Ascending aorta (tissue), 2 donors: ENCODE measurements around the gene PLK5. TPM values are rescaled to one million over a fixed set of nuclear protein-coding genes. Genes with fewer than 3 reads are reported as not detected.

Source experiments
- DNase-seq, 2 donors: peaks; one replicate each; pipeline ENCODE4 v3.0.0-alpha.2; 2019; ENCODE audit warnings: low spot score in 2 of 2
- H3K27ac ChIP-seq, 2 donors: fragments of 200-600 bp; sonication (generic); one replicate each; pipeline ENCODE4 v1.5.1; 2016 to 2017; ENCODE audit warnings: mild to moderate bottlenecking in 1 of 2
- H3K27me3 ChIP-seq: fragments of 200-600 bp; sonication (generic); one replicate; pipeline ENCODE4 v1.5.1; 2017
- H3K36me3 ChIP-seq, 2 donors: fragments of 200-600 bp; sonication (generic); one replicate each; pipeline ENCODE4 v1.5.1; 2016
- H3K4me1 ChIP-seq, 2 donors: fragments of 200-600 bp; sonication (generic); one replicate each; pipeline ENCODE4 v1.5.1; 2016 to 2017; ENCODE audit warnings: mild to moderate bottlenecking in 1 of 2
- H3K4me3 ChIP-seq, 2 donors: fragments of 200-600 bp; sonication (generic); one replicate each; pipeline ENCODE4 v1.5.1; 2016 to 2017; ENCODE audit warnings: mild to moderate bottlenecking in 1 of 2
- H3K9me3 ChIP-seq, 2 donors: fragments of 200-600 bp; sonication (generic); one replicate each; pipeline ENCODE4 v1.5.1; 2016
- intact Hi-C: fragments of 100-400 bp; cut with DNase I; formaldehyde crosslinking; loops from one replicate; pipeline ENCODE4 v1.15.1; 2023
- total RNA-seq: library from RNA; depleted of rRNA; stranded (reverse); fragments of >200 nt; gene quantifications from one replicate; pipeline ENCODE4 v1.1.0, GENCODE V29; 2016
- TF ChIP-seq, protein P1 (sequence below), 3 experiments: fragments of 200-600 bp in 2 of 3; fragments of 450-650 bp in 1 of 3; sonication (generic) in 2 of 3; IDR thresholded peaks; one replicate each; pipeline ENCODE4 v1.5.1; 2016 to 2019; ENCODE audit warnings: antibody characterized with exemption in 3 of 3, mild to moderate bottlenecking in 1 of 3, moderate library complexity in 1 of 3

Gene PLK5
- total RNA-seq, 1 donor from 2014 or later: not detected

DNA sequence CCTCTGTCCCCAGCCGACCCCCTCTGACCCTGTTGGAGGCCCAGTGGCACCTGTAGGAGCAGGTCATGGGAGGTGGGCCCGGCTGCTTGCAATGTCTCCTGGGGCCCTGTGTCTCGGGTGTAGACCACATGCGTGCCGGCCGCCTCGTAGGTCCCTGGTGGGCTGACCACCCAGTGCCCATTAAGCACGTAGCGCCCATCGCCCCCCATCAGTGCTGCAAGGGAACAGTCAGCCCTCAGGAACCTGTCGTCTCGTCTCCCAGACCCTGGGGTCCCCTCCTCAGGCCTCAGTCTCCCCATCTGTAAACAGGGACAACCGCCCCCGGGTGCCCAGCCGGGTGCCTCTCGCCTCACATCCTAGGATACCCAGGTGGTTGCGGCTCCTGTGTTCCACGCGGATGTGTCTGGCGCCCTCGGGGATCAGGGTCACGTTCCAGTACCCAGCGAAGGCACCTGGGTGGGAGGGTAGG is 16.7 kb upstream of the PLK5 start:
- H3K27me3 ChIP-seq: peaks cover 13% of the 10 kb centered on the region
- no peak for DNase-seq
- no peaks in the 10 kb centered on the region for H3K9me3 ChIP-seq
- intact Hi-C loops: loop anchor here (1.0 kb wide), 1 partner anchor 17 kb away; the partner anchor contains the start of gene PCSK4
- TF ChIP-seq, protein P1, sequence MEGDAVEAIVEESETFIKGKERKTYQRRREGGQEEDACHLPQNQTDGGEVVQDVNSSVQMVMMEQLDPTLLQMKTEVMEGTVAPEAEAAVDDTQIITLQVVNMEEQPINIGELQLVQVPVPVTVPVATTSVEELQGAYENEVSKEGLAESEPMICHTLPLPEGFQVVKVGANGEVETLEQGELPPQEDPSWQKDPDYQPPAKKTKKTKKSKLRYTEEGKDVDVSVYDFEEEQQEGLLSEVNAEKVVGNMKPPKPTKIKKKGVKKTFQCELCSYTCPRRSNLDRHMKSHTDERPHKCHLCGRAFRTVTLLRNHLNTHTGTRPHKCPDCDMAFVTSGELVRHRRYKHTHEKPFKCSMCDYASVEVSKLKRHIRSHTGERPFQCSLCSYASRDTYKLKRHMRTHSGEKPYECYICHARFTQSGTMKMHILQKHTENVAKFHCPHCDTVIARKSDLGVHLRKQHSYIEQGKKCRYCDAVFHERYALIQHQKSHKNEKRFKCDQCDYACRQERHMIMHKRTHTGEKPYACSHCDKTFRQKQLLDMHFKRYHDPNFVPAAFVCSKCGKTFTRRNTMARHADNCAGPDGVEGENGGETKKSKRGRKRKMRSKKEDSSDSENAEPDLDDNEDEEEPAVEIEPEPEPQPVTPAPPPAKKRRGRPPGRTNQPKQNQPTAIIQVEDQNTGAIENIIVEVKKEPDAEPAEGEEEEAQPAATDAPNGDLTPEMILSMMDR (IDR thresholded peaks at IDR 0.05): no peak
- peak overlapping the region; percentile 83 to 96 for H3K27ac ChIP-seq
- H3K36me3 ChIP-seq: no peaks in the 10 kb centered on the region
- H3K4me1 ChIP-seq: peaks cover 0 to 13% of the 10 kb centered on the region in 2 donors
- peak overlapping the region in 1 of 2 donors; percentile 66 for H3K4me3 ChIP-seq

DNA sequence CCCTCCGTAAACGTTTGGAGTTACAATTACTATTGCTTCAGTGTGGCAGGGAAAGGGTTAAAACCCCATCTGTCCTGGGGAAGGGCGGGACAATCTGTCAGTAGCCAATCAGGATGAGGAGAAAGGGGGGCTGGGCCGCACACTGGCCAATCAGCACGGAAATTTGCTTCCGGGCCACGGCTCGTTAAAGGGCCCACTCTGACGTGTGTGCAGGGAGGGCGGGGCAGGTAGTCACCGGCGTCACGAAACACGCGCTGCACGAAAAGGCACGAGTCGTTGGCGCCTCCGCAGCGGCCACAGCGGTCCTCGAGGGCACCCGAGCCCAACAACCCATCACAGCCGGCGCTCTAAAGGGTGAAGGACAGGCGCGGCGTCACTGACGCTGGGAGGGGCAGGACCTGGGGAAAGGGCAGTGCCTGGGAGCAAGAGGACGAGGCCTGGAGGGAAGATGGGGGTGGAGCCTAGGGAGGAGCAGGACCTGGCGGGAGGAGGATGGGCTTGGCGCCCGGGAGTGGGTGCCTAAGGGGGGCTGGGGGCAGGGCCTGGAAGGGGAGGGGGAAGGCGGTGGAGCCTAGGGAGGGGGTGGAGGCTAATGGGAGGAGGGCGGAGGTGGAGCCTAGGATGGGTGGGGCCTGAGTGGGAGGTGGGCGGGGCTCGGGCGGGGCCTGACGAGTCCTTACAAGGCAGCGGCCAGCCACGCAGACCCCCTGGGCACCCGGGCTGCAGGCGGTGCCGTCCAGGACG is 15.9 kb upstream of the PLK5 start:
- Histone ChIP-seq H3K4me1 (peaks cover 6 to 15% of the 10 kb centered on the region in 2 donors), H3K36me3 (no peaks in the 10 kb centered on the region), H3K27me3 (peaks cover 12% of the 10 kb centered on the region), H3K9me3 (no peaks in the 10 kb centered on the region), H3K27ac (peak overlapping the region; percentile 83 to 96), H3K4me3 (peak overlapping the region; percentile 14 to 66)
- intact Hi-C loops: loop anchor here (1.0 kb wide), 2 partner anchors 18 to 29 kb away; partner anchors contain the start of genes C19orf25 and PCSK4
- peak; percentile 70 to 95 for DNase-seq
- TF ChIP-seq, protein P1 (IDR thresholded peaks at IDR 0.05): no peak

DNA sequence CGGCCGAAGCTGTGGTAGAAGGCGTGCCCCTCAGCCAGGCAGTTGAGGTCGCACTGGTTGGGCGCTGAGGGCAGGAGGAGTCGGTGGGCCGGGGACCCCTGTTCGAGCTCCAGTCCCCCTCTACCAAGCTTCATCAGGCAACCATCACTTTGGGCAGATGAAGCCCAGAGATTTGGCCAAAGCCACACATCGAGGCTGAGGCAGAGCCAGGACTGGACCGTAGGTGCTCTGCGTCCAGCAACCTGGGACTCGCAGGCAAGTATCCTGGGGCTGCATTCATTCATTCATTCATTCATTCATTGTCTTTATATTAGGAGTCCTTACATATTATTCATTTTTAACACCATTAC is 15.4 kb upstream of the PLK5 start:
- H3K4me1 ChIP-seq: peaks cover 9 to 11% of the 10 kb centered on the region in 2 donors
- DNase-seq: no peak
- H3K36me3 ChIP-seq: no peaks in the 10 kb centered on the region
- H3K27ac ChIP-seq: peak overlapping the region in 1 of 2 donors; percentile 96
- TF ChIP-seq, protein P1 (IDR thresholded peaks at IDR 0.05): no peak
- H3K9me3 ChIP-seq: no peaks in the 10 kb centered on the region
- peaks cover 7% of the 10 kb centered on the region for H3K27me3 ChIP-seq
- intact Hi-C loops: loop anchor here (1.0 kb wide), 1 partner anchor 29 kb away; the partner anchor contains the start of gene C19orf25
- H3K4me3 ChIP-seq: peak overlapping the region; percentile 14 to 66

DNA sequence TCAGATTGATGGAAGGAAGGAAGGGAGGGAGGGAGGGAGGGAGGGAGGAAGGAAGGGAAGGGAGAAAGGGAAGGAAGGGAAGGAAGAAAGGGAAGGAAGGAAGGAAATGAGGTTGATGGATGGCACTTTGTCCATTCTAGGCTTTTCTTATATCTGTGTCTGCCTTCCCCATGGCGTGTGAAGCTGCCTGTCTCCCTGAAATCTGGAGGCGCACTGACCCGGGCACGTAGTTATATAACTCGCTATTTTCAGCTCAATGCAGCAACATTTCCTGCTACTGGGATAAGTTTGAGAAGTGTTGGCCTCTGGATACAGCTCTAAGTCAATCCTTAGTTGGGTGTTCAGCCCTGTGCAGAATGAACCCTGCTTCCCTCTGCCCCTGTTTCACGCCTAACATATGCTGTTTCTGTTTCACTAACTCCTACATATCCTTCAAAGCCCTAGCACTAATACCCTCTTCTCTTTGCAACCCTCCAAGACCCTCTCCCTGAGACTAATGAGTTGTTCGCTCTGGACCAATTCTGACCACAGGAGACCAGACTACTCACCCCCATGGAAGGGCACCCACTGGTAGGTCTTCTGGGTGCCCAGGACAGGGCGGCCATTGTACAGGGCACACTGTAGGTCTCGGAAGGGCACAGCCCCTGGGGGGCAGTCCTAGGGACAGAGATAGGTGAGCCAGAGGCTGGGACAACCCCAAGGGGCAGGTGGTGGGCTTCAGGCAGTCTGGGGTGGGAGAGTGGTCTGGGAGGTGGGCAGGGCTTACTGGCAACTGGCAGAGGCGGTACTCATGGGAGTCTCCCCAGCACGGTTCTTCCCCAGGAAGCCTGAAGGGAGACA is 14.1 kb upstream of the PLK5 start:
- intact Hi-C loops: loop anchor here (5.0 kb wide), 1 partner anchor 73 kb away; the partner anchor contains the start of gene RPS15
- Histone ChIP-seq H3K27ac (peak overlapping the region in 1 of 2 donors; percentile 38), H3K27me3 (no peaks in the 10 kb centered on the region), H3K9me3 (no peaks in the 10 kb centered on the region), H3K4me1 (peaks cover 9 to 11% of the 10 kb centered on the region in 2 donors), H3K4me3 (no peak overlapping the region), H3K36me3 (no peaks in the 10 kb centered on the region)
- DNase-seq: no peak
- TF ChIP-seq, protein P1 (IDR thresholded peaks at IDR 0.05): no peak

DNA sequence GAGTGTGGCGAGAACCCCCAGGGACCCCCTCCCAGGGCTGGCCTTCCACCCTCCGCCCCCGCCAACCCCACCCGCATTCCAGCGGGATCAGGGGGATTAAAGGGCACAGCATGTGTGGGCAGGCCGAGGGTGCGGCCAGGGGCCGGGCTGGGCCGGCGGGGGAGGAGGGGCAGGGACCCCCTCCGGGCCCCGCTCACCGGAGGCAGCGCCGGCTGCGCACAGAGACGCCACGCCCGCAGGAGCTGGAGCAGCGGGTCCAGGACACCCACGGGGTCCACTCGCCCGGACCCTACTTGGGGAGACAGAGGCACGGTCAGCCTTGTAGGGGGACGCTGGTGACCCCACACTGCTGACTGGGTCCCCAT is 13.5 kb upstream of the PLK5 start:
- intact Hi-C loops: loop anchor here (5.0 kb wide), 1 partner anchor 73 kb away; the partner anchor contains the start of gene RPS15
- Histone ChIP-seq H3K9me3 (no peaks in the 10 kb centered on the region), H3K4me1 (peaks cover 9 to 11% of the 10 kb centered on the region in 2 donors), H3K27ac (peak overlapping the region in 1 of 2 donors; percentile 38), H3K4me3 (no peak overlapping the region), H3K36me3 (no peaks in the 10 kb centered on the region), H3K27me3 (no peaks in the 10 kb centered on the region)
- no peak for DNase-seq
- TF ChIP-seq, protein P1 (IDR thresholded peaks at IDR 0.05): no peak
